ENCODE results near the gene PRR14L.
"Not testable (repeated sequence)": the region's sequence is repeated elsewhere in the genome, so short reads cannot be mapped to it uniquely, and the experiment has no call there.

Gene PRR14L

DNA sequence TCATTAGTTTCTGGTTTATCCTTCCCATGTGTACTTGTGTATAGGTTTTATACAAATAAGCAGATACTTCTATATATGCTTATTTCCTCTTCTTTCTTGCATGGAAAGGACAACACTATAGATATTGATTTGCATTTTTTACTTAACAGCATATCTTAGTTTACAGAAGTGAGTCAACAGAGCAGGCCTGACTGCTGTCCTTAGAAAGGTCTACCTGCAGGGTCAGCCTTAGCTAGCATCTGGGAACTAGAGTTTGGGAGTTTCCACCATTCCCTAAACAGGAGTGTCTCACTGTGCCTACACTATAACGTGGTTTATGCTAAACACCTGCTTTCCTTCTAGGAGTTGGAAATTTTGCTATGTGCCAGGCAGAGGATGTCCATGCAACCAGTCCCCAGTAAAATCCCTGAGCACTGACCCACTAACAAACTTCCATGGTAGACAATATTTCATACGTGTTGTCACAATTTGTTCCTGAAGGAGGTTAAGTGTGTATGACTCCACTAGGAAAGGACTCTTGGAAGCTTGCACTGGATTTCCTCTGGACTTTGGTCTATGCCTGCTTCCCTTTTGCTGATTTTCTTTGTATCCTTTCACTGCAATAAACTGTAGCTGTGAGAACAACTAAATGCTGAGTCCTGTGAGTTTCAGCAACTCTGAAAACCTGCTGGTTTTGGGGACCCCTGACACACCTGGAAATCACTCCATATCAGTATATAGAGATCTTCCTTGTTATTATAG is 17.7 kb downstream of the PRR14L start:
- Mint-ChIP-seq H3K36me3 (ENCODE audit: low read depth) (peaks cover 13% of the 10 kb centered on the region), H3K4me3 (no peak overlapping the region), H3K27me3 (ENCODE audit: low read depth) (no peaks in the 10 kb centered on the region), H3K4me1 (ENCODE audit: low read depth) (peaks cover 10% of the 10 kb centered on the region), H3K27ac (no peak overlapping the region), H3K9me3 (no peaks in the 10 kb centered on the region)

DNA sequence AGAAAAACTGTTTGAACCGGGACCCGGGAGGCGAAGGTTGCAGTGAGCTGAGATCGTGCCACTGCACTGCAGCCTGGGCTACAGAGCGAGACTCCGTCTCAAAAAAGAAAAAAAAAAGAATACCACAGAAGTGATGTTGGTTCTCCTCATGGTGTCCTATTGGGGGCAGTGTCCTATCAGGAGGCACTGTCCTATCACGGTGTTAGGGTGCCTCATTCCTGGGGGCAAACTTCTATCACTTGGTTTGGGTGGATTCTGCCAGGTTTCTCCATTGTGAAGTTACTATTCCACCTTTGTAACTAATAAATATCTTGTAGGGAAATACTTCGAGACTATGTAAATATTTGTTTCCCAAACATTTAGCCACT is 19.6 kb downstream of the PRR14L start:
- Mint-ChIP-seq H3K27me3 (ENCODE audit: low read depth) (no peaks in the 10 kb centered on the region), H3K36me3 (ENCODE audit: low read depth) (peaks cover 13% of the 10 kb centered on the region), H3K9me3 (no peaks in the 10 kb centered on the region), H3K4me1 (ENCODE audit: low read depth) (peaks cover 10% of the 10 kb centered on the region), H3K4me3 (no peak overlapping the region), H3K27ac (no peak overlapping the region)

DNA sequence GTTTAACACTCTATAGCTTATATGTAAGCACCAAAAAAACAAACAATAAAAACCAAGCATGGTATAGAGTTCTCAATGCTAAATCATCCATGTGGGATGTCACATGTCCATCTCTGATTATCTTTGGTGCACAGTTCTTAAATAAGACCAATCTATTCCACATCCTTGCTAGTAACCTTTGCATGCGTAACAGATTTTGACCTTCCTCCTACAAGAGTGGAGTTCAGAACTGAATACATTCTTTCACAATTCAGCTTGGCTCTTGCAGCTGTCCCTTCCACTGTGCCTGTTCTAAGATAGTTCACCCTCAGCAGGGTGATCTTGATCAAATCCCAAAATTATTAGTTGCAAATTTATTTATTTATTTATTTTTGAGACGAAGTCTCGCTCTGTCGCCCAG is 21.1 kb downstream of the PRR14L start:
- Mint-ChIP-seq H3K36me3 (ENCODE audit: low read depth) (peaks cover 14% of the 10 kb centered on the region), H3K27me3 (ENCODE audit: low read depth) (no peaks in the 10 kb centered on the region), H3K9me3 (no peaks in the 10 kb centered on the region), H3K4me1 (ENCODE audit: low read depth) (peaks cover 5% of the 10 kb centered on the region), H3K27ac (no peak overlapping the region), H3K4me3 (no peak overlapping the region)

DNA sequence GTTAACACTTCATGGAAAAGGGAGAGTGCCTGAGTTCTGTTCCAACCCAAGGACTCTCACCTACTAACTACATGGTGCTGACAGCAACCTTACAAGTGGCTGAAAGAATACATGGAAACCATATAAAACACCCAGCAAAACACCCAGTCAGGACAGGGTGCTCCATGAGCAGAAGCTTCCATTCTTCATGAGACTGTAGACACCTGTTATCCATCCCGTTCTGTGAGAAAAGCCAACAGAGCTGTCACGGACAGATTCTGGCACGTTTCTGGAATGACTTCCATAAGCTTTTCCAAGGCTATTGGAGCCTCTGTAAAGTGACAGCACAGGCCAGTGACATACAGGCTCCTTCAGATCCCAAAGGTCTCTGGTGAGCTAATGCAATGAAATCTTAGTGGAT is 23.2 kb downstream of the PRR14L start:
- Mint-ChIP-seq H3K27me3 (ENCODE audit: low read depth) (no peaks in the 10 kb centered on the region), H3K27ac (no peak overlapping the region), H3K9me3 (no peaks in the 10 kb centered on the region), H3K36me3 (ENCODE audit: low read depth) (peaks cover 14% of the 10 kb centered on the region), H3K4me3 (no peak overlapping the region), H3K4me1 (ENCODE audit: low read depth) (peaks cover 2% of the 10 kb centered on the region)

DNA sequence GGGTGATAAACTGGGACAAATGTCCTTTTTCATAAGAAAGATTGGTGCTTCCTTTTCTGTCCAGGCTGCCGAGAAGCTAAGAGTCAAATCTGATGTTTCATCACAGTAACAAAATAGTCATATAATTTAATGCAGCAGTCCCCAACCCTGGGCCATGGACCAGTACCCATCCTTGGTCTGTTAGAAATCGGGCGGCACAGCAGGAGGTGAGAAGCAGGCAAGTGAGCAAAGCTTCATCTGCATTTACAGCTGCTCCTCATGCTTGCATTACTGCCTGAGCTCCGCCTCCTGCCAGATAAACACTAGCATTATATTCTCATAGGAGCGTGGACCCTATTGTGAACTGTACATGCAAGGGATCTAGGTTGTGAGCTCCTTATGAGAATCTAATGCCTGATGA is 26.2 kb downstream of the PRR14L start:
- Mint-ChIP-seq H3K4me3 (no peak overlapping the region), H3K27me3 (ENCODE audit: low read depth) (no peaks in the 10 kb centered on the region), H3K4me1 (ENCODE audit: low read depth) (no peaks in the 10 kb centered on the region), H3K9me3 (no peaks in the 10 kb centered on the region), H3K36me3 (ENCODE audit: low read depth) (peaks cover 18% of the 10 kb centered on the region), H3K27ac (no peak overlapping the region)

DNA sequence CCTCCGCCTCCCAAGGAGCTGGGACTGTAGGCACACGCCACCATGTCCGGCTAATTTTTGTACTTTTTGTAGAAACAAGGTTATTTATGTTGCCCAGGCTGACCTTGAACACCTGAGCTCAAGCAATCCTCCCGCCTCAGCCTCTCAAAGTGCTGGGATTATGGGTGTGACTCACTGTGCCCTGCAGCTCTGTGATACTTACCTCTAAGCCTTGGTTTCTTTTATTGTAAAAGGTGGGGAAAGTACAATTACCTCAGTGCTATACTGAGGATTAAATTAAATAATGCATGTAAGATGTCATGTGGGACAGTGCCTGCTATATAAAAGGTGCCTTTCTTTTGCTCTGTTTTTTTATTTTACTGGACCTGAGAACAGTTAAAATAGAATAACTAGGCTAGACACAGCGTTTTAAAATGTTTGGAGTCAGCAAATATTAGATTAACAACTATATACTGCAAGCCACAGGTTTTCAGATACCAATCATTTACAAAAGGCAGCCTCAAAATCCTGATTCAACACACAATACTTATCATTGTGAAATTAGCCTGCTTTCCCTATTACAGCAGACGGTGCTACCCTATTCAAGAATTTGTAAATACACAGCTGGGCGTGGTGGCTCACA is 30.0 kb downstream of the PRR14L start:
- Mint-ChIP-seq H3K27ac (no peak overlapping the region), H3K9me3 (no peaks in the 10 kb centered on the region), H3K36me3 (ENCODE audit: low read depth) (peaks cover 34% of the 10 kb centered on the region), H3K4me1 (ENCODE audit: low read depth) (no peaks in the 10 kb centered on the region), H3K4me3 (no peak overlapping the region), H3K27me3 (ENCODE audit: low read depth) (no peaks in the 10 kb centered on the region)

DNA sequence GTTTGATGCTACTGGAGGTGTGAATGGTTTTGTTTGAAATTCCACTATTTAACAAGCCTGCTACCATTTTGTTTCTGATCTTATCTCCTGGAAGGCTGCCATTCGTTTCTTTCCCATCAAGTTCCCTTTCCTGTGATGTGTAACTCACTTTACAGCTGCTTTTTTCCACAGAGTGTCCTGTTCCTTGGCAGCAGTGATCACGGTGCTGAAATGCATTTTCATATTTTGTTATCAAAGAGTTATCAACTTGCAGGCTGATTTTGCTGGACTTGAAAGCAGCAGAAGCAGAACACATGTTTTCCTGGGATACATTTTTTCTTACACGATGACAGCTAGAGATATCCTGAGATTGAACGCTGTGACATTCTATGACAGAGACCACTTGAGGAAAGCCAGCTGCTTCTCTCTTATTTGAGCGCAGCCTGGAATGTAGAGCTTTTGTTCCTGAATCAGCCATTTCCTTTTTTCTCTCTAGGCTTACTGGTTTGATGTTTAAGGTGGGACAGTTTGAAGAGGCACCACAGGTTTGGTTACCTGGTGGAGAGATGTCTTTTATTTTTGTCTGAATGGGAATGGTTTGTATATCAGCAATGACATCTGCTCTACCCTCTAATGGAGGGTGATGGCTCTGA is 34.7 kb downstream of the PRR14L start:
- H3K4me3 Mint-ChIP-seq = no peak overlapping the region
- H3K9me3 Mint-ChIP-seq = no peaks in the 10 kb centered on the region
- peaks cover 48% of the 10 kb centered on the region for H3K36me3 Mint-ChIP-seq (ENCODE audit: low read depth)
- no peaks in the 10 kb centered on the region for H3K4me1 Mint-ChIP-seq (ENCODE audit: low read depth)
- H3K27ac Mint-ChIP-seq = no peak overlapping the region
- H3K27me3 Mint-ChIP-seq (ENCODE audit: low read depth) = no peaks in the 10 kb centered on the region

DNA sequence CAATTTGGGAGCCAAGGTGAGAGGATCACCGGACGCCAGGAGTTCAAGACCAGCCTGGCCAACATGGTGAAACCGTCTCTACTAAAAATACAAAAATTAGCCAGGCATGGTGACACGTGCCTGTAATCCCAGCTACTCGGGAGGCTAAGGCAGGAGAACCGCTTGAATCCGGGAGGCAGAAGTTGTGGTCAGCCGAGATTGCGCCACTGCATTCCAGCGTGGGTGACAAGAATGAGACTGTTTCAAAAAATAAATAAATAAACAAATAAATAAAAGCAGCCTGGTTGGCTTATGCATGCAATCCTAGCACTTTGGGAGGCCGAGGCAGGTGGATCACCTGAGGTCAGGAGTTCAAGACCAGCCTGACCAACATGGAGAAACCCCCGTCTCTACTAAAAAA is 38.7 kb downstream of the PRR14L start:
- not testable (repeated sequence) for H3K27me3 Mint-ChIP-seq (ENCODE audit: low read depth); H3K4me3 Mint-ChIP-seq; H3K9me3 Mint-ChIP-seq; H3K4me1 Mint-ChIP-seq (ENCODE audit: low read depth); H3K27ac Mint-ChIP-seq
- H3K36me3 Mint-ChIP-seq (ENCODE audit: low read depth) = peaks cover 39% of the 10 kb centered on the region

DNA sequence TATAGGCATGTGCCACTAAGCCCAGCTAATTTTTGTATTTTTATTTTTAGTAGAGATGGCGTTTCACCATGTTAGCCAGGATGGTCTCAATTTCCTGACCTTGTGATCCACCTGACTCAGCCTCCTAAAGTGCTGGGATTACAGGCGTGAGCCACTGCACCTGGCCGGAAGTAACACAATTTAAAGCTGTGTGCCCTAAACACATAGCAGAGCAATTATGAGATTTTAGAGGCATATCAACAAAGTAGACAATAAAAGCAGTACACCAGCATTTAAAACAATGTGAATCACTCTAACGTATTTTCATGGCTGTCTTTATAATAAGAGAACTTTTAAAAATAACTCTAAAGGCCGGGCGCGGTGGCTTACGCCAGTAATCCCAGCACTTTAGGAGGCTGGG is 42.4 kb downstream of the PRR14L start:
- Mint-ChIP-seq H3K4me3 (no peak overlapping the region), H3K9me3 (no peaks in the 10 kb centered on the region), H3K27ac (no peak overlapping the region), H3K27me3 (ENCODE audit: low read depth) (no peaks in the 10 kb centered on the region), H3K36me3 (ENCODE audit: low read depth) (peaks cover 32% of the 10 kb centered on the region), H3K4me1 (ENCODE audit: low read depth) (no peaks in the 10 kb centered on the region)

DNA sequence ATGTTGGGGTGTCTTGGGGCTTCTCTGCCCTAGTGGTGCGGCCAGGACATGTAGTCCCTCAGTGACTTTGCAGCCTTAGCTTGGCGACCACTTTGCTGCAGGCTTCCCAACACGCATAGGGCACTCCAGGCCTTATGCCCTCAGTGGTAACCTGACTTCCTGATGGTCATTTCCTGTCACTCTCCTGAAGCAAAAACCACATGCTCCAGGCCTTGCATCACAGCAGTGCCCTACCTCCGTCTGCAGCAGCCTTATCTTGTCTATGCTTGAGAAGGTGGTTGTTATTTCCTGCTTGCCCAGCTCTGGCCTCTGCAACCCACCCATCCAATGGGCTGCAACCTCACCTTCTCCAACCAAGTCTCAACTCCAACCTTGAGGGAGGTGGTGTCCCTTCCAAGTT is 54.5 kb downstream of the PRR14L start:
- Mint-ChIP-seq H3K27me3 (ENCODE audit: low read depth) (no peaks in the 10 kb centered on the region), H3K36me3 (ENCODE audit: low read depth) (peaks cover 41% of the 10 kb centered on the region), H3K27ac (no peak overlapping the region), H3K4me1 (ENCODE audit: low read depth) (peaks cover 21% of the 10 kb centered on the region), H3K9me3 (no peaks in the 10 kb centered on the region), H3K4me3 (no peak overlapping the region)

DNA sequence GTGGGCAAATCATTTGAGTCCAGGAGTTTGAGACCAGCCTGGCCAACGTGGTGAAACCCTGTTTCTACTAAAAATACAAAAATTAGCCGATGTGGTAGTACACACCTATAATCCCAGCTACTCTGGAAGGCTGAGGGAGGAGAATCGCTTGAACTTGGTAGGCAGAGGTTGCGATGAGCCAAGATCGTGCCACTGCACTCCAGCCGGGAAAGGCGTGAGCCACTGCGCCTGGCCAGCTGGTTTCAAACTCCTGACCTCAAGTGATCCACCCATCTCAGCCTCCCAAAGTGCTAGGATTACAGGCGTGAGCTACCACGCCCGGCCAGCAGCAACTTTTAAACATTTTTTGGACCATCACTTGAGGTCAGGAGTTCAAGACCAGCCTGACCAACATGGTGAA is 55.9 kb downstream of the PRR14L start:
- H3K27me3 Mint-ChIP-seq (ENCODE audit: low read depth); H3K9me3 Mint-ChIP-seq; H3K4me3 Mint-ChIP-seq; H3K27ac Mint-ChIP-seq: not testable (repeated sequence)
- Mint-ChIP-seq H3K36me3 (ENCODE audit: low read depth) (peaks cover 39% of the 10 kb centered on the region), H3K4me1 (ENCODE audit: low read depth) (peaks cover 21% of the 10 kb centered on the region)

DNA sequence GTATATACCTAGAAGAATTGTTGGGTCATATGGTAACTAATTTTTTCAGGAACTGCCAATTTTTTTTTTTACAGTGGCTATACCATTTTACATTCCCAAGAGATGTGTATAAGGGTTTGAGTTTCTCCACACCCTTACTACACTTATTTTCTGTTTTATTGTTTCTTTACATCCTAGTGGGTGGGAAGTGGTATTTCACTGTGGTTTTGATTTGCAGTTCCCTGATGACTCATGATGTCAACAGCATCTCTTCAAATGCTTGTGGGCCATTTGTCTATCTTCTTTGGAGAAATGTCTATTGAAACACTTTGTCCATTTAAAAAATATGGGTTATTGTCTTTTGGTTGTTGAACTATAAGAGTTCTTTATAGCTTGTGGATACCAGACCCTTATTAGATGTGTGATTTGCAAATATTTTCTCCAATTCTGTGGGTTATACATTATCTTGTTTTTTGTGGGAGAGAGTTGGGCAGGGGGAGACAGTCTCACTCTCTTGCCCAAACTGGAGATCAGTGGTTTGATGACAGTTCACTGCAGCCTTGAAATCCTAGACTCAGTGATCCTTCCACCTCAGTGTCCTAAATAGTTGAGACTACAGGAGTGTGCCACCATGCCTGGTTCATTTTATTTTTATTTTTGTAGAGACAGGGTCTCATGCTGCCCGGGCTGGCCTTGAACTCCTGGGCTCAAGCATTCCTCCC is 57.6 kb downstream of the PRR14L start:
- H3K27ac Mint-ChIP-seq = peak overlapping the region; percentile 82
- H3K27me3 Mint-ChIP-seq (ENCODE audit: low read depth) = no peaks in the 10 kb centered on the region
- H3K36me3 Mint-ChIP-seq (ENCODE audit: low read depth) = peaks cover 41% of the 10 kb centered on the region
- no peaks in the 10 kb centered on the region for H3K9me3 Mint-ChIP-seq
- peak overlapping the region; percentile 25 for H3K4me3 Mint-ChIP-seq
- peaks cover 21% of the 10 kb centered on the region for H3K4me1 Mint-ChIP-seq (ENCODE audit: low read depth)

DNA sequence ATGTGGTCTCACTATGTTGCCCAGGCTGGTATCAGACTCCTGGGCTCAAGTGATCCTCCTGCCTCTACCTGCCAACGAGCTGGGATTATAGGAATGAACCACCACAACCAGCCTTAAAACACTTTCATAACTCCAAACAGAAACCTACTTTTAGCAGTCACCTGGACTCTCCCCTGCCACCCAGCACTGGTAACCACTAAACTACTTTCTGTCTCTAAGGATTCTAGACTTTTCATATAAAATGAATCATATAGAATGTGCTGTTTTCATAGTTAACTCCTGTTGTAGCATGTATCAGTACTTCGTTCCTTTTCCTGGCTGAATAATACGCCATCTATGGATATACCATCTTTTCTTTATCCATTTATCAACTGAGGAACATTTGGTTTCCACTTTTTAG is 58.5 kb downstream of the PRR14L start:
- Mint-ChIP-seq H3K9me3 (no peaks in the 10 kb centered on the region), H3K27me3 (ENCODE audit: low read depth) (no peaks in the 10 kb centered on the region), H3K27ac (no peak overlapping the region), H3K36me3 (ENCODE audit: low read depth) (peaks cover 37% of the 10 kb centered on the region), H3K4me3 (no peak overlapping the region), H3K4me1 (ENCODE audit: low read depth) (peaks cover 21% of the 10 kb centered on the region)

DNA sequence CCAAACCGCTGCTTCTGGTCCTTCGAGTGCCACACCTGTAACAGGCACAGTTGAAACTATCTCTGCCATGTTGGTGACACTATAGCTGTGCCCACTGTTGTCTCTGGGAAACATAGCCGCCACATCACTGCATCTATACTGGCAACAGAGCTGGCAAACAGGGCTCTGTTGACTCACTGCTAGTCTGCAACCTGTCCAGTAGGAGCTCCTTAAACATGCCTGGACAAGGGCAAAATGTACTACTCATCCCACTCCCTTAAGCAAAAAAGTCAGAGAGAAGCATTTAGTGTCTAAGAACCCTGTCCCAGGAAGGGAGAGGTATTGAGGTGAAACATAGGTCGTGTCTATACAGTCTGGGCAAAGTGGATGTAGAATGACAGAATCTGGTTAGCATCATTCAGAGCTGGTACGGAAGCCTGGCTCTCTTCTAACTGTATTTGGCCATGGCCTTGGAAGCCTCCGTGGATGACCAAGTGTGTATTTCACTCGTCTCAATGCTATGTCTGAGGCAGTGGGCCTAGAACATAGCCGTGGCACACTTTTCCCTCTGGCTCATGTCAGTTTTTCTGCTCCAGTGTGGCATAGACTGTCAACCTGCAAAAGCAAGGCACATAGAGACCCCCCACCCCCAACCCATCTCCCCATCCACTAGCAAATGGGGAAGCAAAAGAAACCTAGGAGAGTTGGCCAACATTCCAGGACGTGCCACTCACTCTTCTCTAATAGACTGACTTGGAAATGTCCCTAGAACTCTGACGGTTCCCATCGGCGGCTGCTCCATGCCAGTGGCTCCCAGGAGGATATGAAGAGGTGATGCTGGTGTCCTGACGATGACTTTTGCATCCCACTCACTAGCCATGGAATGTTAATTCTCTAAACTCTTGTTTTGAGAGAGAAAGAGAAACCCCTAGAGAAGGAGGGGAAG is 66.5 kb downstream of the PRR14L start:
- no peaks in the 10 kb centered on the region for H3K9me3 Mint-ChIP-seq
- no peak overlapping the region for H3K27ac Mint-ChIP-seq
- peaks cover 35% of the 10 kb centered on the region for H3K36me3 Mint-ChIP-seq (ENCODE audit: low read depth)
- peaks cover 4% of the 10 kb centered on the region for H3K4me1 Mint-ChIP-seq (ENCODE audit: low read depth)
- no peak overlapping the region for H3K4me3 Mint-ChIP-seq
- no peaks in the 10 kb centered on the region for H3K27me3 Mint-ChIP-seq (ENCODE audit: low read depth)
